Measurements from ENCODE around the gene CDYL. TPM values are rescaled to one million over a fixed set of nuclear protein-coding genes. Genes with fewer than 3 reads are reported as not detected.
"Not testable (repeated sequence)": the region's sequence is repeated elsewhere in the genome, so short reads cannot be mapped to it uniquely, and the experiment has no call there.

CDYL gene
- total RNA-seq, 4 donors from 2014 or later = 24.1 to 24.8 (median 24.5) TPM

DNA sequence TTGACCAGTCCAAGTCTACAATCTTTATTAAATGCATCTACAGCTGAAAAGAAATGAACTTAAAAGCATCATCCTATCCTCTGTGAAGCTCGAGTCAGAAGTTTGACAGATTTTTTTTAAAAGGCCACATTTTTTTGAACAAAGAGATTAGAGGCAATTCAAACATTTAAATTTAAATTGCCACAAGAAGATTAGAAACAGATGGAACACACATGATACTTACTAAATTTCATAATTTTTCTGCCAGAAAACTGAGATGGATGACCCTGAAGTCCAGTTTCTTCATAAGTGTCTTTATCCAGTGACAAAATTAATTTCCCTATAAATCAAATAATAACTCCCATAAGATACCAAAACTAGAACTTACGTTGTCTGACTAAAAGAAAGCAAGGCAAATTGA lies 223.4 kb downstream of the CDYL start:
- Histone ChIP-seq H3K27me3 (no peaks in the 10 kb centered on the region), H3K4me1 (peaks cover 4 to 6% of the 10 kb centered on the region in 2 donors), H3K36me3 (peaks cover 0 to 52% of the 10 kb centered on the region in 2 donors), H3K4me3 (no peak overlapping the region), H3K9me3 (no peaks in the 10 kb centered on the region), H3K27ac (no peak overlapping the region)
- intact Hi-C loops (cut with DNase I; ENCODE audit: low total_unique reads) (no loop called here), in situ Hi-C loops (cut with MboI; ENCODE audit: low sequenced_read_pairs in 4 of 4) (no loop called here)
- ATAC-seq (no peak), DNase-seq (no peak)
- TF ChIP-seq, protein P1, sequence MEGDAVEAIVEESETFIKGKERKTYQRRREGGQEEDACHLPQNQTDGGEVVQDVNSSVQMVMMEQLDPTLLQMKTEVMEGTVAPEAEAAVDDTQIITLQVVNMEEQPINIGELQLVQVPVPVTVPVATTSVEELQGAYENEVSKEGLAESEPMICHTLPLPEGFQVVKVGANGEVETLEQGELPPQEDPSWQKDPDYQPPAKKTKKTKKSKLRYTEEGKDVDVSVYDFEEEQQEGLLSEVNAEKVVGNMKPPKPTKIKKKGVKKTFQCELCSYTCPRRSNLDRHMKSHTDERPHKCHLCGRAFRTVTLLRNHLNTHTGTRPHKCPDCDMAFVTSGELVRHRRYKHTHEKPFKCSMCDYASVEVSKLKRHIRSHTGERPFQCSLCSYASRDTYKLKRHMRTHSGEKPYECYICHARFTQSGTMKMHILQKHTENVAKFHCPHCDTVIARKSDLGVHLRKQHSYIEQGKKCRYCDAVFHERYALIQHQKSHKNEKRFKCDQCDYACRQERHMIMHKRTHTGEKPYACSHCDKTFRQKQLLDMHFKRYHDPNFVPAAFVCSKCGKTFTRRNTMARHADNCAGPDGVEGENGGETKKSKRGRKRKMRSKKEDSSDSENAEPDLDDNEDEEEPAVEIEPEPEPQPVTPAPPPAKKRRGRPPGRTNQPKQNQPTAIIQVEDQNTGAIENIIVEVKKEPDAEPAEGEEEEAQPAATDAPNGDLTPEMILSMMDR (IDR thresholded peaks at IDR 0.05 in 4 of 5, conservative IDR thresholded peaks at IDR 0.05 in 1 of 5) = no peak
- TF ChIP-seq POLR2A (IDR thresholded peaks at IDR 0.05) = no peak

DNA sequence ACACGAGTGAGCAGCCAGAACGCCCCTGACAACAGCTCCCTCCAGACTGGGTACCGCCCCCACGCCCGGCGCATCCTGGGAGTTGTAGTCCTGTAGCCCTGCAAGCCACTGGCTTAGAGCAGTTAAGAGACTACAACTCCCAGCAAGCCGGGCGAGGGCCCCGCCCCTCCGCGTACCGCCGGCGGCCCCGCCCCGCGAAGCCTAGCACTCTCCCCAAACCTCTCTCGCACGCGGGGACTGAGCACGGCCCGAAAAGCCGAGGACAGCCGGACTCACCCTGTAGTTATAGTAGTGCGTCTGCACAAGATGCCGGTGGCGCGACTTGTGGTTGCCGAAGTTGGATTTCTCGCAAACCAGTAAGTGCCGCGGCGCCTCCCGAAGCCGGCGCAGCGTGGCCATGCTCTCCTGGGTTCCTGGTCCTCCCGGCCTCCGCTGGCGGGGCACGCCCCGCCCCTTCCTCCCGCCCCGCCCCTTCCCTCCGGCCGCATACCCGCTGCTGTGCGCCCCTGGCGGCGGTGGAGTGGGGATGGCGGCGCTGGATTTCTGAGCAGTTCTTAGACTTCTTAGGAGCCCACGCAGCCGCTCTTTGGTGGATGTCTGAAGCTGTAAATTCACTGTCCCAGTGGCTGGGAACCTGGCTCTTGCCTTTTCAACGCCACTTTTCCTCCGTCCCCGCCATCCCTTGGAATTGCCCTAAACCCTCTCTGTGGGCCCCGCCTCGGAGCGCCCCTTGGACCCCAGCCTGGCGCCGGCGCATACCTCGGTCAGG lies 227.6 kb downstream of the CDYL start, which contains the start of gene RPP40:
TSS of gene RPP40 (minus strand) at position 434 of the 769 bp plus-strand sequence. CDS start at position 399, 35 bp downstream.
- Histone ChIP-seq H3K4me1 (peaks cover 5 to 7% of the 10 kb centered on the region in 2 donors), H3K4me3 (peak within 1 kb of the TSS; percentile 67 to 83 (median 76)), H3K27ac (peak within 1 kb of the TSS; percentile 87 to 90 (median 88)), H3K27me3 (no peaks in the 10 kb centered on the region), H3K9me3 (no peaks in the 10 kb centered on the region), H3K36me3 (peaks cover 0 to 18% of the 10 kb centered on the region in 2 donors)
- peak; percentile 99 for ATAC-seq
- peak; percentile 93 to 95 for DNase-seq
- in situ Hi-C loops (cut with MboI; ENCODE audit: low sequenced_read_pairs in 4 of 4) = no loop called here
- TF ChIP-seq POLR2A (IDR thresholded peaks at IDR 0.05) = peak in 1 of 2 donors; percentile 38
- TF ChIP-seq, protein P1 (IDR thresholded peaks at IDR 0.05 in 4 of 5, conservative IDR thresholded peaks at IDR 0.05 in 1 of 5) = peak; percentile 72 to 97 (median 82)
- intact Hi-C loops (cut with DNase I; ENCODE audit: low total_unique reads) = loop anchor here (1.0 to 5.0 kb wide), 4 partner anchors 22 to 651 kb away; partner anchors contain the start of gene CDYL

DNA sequence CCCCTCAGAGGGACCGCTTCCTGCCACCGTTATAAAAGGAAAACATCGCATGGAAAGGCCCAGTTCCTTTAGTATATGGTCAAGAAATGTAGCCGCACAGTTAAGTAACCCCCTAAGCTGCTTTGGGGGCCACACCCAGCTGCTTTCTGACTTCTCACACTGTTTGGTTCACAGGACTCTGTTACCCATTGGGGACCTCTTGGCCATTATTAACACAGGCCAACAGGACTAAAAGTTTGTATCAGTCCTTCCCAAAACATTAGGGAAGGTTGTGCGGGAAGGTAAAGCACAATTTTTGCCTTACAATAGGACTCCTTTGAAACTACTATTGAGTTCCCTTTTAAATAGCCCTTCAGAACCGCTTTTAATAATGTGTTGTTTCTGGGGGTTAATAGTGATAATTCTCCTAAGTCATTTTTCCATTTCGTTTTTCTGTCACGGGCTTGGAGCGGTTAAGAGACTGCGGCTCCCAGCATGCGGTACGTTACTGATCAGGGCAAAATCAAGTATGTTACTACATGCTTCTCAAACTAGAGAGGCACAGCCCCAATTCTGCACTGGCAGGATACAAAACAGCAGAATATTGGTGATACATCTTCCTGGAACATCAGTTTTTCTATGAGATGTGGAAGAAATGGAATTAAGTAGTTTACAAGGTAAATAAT lies 228.3 kb downstream of the CDYL start:
- H3K36me3 ChIP-seq = peaks cover 0 to 17% of the 10 kb centered on the region in 2 donors

DNA sequence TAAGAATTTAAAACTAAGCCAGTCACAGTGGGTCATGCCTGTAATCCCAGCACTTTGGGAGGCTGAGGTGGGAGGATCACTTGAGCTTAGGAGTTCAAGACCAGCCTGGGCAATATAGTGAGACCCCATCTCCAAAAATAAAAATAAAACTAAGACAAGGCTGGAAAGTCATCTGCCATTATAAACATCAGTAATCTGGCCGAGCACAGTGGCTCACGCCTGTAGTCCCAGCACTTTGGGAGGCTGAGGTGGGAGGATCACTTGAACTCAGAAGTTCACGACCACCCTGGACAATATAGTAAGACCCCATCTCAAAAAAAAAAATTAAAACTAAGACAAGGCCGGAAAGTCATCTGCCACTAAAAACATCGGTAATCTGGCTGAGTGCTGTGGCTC lies 228.8 kb downstream of the CDYL start:
- H3K36me3 ChIP-seq = peaks cover 0 to 17% of the 10 kb centered on the region in 2 donors
- H3K27ac ChIP-seq; H3K9me3 ChIP-seq; H3K27me3 ChIP-seq; H3K4me1 ChIP-seq; H3K4me3 ChIP-seq; ATAC-seq; intact Hi-C loops (cut with DNase I; ENCODE audit: low total_unique reads); in situ Hi-C loops (cut with MboI; ENCODE audit: low sequenced_read_pairs in 4 of 4); DNase-seq: not testable (repeated sequence)

More for the DNA sequence above, 228.3 kb downstream of the CDYL start:
- no peak for DNase-seq
- in situ Hi-C loops (cut with MboI; ENCODE audit: low sequenced_read_pairs in 4 of 4) (no loop called here), intact Hi-C loops (cut with DNase I; ENCODE audit: low total_unique reads) (loop anchor here (1.0 to 5.0 kb wide), 4 partner anchors 21 to 652 kb away; partner anchors contain the start of gene CDYL)
- H3K27ac ChIP-seq = peak overlapping the region; percentile 87 to 90 (median 88)
- H3K27me3 ChIP-seq = no peaks in the 10 kb centered on the region
- ATAC-seq = no peak
- no peaks in the 10 kb centered on the region for H3K9me3 ChIP-seq
- peaks cover 5 to 7% of the 10 kb centered on the region in 2 donors for H3K4me1 ChIP-seq
- TF ChIP-seq, protein P1 (IDR thresholded peaks at IDR 0.05 in 4 of 5, conservative IDR thresholded peaks at IDR 0.05 in 1 of 5) = no peak
- TF ChIP-seq POLR2A (IDR thresholded peaks at IDR 0.05) = no peak
- H3K4me3 ChIP-seq = peak overlapping the region; percentile 67 to 83 (median 76)

Other genes starting within 250 kb of the CDYL start
- gene RPP40, start 227.6 kb downstream of the CDYL start, total RNA-seq = 10 to 100 TPM in 3 of 4 donors, 1 to 10 TPM in 1; 5.1 to 16.4 (median 12.2) TPM

Measured in gastrocnemius medialis (tissue), 4 donors.